ENCODE results near the gene LCN10.
"Not testable (repeated sequence)": the region's sequence is repeated elsewhere in the genome, so short reads cannot be mapped to it uniquely, and the experiment has no call there.

LCN10 gene

DNA sequence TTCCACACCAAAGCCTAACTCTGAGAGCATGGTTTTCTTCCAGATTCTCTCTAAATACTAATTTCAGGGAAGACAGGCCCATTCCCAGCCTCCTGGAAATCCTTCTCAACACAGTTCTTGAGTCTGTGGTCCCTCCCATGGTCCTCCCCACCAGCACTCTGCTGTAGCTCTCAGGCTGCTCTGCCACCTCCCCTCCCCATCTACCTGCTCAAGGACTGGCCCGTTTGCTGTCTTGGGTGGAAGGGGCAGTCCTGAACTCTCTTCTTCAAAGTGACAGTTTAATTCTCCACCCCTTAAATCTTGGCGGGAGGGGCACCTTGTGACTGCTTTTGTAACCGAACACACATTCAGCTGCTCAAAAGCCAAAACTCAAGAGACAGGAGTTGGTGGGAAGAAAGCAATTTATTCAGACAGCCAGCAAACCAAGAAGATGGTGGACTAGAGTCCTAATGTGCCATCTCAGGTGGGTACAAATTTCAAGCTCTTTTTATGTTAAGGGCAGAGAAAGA, 29.2 kb upstream of the LCN10 start:
- DNase-seq = no peak

DNA sequence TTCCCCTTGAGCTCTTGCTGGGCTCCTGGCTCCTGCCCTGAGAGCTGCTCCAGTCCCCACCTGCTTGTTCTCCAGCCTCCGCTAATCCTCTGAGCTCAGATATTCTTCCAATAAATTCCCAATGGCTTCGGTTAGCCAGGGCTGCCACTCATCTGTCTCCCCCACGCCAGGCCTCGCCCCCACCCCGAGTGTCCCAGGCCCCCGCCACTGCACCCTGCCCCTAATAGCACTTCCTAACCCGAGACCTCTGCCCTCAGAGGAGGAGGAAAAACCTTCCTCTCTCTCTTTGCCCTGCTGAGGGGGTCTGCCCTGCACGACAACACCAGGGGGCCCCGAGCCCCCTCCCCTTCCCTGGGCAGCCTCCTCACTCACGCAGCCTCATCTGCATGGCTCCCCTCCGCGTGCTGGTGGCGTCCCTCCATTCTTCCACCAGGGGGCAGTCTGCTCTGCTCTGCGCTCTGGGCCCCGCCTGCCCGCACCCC, 27.0 kb upstream of the LCN10 start:
- DNase-seq = peak; percentile 70

DNA sequence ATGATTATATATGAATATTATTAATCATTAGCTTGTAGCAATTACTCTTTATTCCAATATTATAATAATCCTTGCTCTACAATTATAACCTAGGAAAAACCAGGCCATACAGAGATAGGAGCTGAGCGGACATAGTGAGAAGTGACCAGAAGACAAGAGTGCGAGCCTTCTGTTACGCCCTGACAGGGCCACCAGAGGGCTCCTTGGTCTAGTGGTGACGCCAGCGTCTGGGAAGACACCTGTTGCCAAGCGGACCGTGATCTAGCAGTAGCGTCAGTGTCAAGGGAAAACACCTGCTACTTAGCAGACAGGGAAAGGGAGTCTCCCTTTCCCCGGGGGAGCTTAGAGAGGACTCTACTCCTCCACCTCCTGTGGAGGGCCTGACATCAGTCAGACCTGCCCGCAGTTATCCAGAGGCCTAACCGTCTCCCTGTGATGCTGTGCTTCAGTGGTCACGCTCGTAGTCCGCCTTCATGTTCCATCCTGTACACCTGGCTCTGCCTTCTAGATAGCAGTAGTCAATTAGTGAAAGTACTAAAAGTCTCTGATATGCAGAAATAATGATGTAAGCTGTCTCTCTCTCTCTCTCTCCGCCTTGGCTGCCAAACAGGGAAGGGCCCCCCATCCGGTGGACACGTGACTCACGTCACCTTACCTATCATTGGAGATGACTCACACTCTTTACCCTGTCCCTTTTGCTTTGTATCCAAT, 23.8 kb upstream of the LCN10 start:
- DNase-seq = peak; percentile 68

DNA sequence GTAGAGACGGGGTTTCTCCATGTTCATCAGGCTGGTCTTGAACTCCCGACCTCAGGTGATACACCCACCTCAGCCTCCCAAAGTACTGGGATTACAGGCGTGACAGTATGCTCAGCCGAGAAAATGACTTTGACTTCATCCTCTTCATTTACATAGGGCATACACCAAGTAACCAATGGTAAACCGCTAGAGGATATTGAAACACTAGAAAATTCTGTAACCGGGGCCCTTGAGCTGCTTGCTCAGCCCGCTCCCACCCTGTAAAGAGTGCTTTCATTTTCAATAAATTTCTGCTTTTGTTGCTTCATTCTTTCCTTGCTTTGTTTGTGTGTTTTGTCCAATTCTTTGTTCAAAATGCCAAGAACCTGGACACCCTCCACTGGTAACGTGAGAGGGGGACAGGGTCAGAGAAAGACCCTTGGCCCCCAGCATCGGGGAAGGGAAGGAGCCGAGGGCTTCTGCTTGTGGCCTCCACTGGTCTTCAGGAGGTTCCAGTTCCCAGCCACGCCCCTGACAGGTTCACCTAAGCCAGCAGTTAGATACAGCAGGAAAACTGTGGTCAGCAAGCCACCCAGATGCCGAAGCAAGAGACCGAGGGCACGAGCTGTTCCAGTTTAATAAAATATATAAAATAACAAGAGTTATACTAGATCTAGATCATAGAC, 23.1 kb upstream of the LCN10 start:
- DNase-seq = not testable (repeated sequence)

DNA sequence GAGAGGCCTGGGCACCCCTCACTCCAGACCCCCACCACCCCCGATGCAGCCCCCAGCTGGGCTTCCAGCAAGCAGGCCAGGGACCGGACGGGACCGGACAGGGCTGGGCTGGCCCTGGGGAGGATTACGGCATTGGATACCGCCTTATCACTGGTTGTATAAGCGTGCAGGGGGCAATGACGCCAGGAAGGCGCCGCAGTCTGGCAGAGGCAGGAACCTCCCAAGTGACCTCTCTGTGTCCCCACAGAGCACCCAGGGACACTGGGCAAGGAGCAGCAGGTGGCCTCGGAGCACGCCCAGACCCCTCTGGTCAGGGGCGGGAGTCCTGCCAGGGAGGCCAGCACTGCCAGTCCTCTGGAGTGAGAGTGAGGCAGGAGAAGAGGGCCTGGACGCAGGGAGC, 22.3 kb upstream of the LCN10 start:
- DNase-seq = no peak

DNA sequence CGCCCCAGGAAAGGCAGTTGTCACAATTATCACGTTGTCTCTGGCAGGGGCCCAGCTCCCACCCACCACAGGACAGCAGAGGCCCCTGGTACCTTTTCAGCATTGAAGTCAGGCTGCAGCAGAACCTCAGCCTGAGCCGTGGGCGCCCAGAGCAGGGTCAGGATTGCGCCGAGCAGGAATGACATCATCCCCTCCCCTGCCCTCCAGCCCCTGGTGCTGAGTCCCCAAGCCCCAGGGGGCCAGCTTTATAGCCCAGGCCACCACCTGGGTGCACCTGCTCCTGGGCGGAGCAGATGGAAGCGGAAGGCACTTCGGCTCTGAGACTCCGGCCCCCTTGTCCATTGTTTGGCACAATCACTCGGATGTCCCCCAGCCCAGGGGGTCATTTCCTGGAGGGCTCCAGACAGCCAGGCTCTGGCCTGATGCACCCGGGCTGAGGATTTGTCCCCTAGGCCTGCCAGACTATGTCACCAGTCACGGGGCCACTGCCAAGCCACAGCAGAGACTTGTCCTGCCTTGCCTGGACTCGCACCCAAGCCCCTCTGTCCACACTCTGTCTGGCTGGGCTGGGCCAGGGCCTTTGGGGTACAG, 21.7 kb upstream of the LCN10 start, which contains the start of gene LCN15:
TSS of gene LCN15 (minus strand) at position 218 of the 591 bp plus-strand sequence. CDS start at position 188, 30 bp downstream.
- DNase-seq = no peak

DNA sequence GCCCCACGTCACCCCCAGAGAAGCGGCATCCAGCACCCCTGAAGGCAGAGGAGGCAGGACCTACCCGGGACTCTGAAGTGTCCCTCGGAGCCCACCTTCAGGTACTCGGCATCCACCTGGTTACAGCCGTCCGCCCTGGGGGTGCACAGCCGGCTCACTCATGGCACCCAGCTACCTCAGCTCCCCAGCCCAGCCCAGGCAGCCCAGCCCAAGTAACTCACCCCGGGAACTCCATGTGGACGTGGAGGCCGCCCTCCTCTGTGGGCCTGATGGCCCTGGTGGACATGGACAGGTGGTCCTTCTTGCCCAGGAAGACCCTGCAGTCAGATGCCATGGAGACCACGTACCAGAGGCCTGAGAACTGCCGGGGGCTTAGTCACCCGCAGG, 20.9 kb upstream of the LCN10 start:
- no peak for DNase-seq

DNA sequence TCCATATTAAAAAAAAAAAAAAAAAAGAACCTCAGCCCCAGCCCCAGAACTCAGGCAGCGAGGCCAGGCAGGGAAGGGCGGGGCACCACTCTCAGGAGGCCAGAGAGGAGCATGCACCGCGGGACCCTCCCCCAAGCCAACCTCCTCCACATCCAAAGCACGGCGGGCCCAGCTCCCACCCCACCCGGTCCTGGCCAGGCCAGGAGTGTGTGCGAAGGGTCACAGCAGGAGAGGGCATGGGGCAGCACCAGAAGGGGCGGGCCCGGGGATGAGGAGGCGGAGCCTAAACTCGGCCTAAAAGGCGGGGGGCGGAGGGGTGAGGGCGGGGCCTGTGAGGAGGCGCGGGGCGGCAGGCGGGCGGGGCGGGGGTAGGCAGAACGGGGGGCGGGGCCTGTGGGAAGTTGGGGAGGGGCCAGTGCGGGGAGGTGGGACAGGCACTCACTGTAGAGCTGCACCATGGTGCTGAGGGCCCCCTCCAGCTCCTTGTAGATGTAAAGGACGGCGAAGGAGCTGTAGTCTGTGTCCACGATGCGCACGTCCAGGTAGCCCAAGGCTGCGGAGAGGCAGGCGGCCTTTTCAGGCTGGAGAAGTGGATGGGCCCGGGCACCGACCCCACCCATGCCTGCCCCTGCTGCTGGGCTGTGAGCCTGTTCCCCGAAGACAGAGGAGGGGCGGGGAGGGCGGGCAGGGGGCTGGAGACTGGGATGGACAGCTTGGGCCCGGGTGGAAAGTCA, 20.3 kb upstream of the LCN10 start:
- peak; percentile 77 for DNase-seq

DNA sequence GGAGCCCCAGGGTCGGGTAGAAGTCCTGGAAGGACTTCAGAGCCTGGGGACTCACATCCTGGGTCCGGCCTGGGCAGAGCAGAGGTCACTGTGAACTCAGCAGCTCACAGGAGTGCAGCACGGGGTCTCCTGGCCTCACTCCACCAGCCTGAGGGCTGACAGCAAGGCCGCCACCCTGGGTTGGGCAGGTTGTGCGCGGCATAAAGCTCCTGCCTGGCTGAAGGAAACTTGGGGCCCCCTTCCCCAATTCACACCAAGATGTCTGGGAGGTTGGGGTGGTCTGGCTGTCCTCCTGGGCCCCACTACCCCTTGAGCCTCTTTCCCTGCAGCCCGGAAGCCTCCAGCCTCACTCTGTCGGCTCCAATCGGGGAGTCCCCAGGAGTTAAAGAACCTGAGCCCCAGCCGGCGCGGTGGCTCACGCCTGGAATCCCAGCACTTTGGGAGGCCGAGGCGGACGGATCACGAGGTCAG, 19.5 kb upstream of the LCN10 start:
- no peak for DNase-seq

DNA sequence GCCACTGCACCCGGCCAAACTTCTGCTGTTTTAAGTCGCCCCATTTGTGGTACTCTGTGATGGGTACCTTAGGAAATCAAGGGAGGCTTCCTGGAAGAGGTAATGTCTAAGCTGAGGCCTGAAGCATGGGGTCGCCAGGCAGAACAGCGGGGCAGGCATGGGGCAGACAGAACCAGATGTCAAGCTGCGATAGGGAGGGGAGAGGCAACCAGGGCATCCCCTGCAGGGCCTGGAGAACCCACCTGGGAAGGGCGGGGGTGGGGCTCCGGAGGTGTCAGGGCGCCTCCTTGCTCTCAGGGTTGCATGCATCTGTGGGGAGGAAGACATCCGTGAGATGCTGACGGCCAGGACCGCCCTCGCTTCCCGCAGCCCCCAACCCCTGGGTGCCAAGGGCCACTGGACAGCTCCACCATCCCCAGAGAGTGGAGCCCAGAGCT, 18.8 kb upstream of the LCN10 start:
- DNase-seq = no peak

DNA sequence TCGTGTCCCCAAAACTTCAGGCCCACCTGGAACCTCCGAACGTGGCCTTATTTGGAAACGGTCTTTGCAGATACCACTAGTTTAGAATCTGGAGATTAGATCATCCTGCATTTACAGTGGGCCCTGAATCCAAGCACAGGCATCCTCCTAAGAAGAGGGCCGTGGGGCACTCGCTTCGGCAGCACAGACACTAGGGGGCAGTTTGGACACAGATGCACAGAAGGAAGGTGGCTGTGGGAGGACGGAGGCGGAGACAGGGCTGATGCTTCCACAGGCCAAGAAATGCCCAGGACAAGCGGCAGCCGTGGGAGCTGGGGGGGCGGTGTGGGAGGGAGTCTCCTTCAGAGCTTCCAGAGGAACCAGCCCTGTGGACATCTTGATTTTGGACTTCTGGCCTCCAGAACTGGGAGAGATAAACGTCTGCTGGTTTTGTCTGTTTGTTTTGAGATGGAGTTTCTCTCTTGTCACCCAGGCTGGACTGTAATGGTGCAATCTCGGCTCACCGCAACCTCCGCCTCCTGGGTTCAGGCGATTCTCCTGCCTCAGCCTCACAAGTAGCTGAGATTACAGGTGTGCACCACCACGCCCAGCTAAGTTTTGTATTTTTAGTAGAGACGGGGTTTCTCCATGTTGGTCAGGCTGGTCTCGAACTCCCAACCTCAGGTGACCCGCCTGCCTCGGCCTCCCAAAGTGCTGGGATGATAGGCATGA, 18.2 kb upstream of the LCN10 start:
- peak; percentile 54 for DNase-seq

DNA sequence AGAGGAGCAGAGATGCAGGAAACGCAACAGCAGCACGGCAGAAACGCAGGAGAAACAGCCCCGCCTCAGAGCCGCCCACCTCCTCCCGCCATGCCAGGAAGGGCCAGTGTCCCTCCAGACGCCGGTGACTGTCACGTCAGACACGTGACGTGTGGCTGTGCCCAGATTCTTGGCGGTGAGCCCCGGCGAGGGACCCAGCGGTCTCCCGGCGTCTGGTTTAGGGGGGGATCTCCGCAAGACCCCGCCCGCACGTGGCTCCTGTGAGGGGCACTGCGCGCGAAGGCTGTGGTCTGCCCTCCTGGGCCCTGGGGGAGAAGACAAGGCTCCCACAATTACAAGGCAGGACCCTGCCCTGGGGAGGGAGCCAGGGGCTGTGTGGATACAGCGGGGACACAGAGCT, 17.7 kb upstream of the LCN10 start:
- no peak for DNase-seq

DNA sequence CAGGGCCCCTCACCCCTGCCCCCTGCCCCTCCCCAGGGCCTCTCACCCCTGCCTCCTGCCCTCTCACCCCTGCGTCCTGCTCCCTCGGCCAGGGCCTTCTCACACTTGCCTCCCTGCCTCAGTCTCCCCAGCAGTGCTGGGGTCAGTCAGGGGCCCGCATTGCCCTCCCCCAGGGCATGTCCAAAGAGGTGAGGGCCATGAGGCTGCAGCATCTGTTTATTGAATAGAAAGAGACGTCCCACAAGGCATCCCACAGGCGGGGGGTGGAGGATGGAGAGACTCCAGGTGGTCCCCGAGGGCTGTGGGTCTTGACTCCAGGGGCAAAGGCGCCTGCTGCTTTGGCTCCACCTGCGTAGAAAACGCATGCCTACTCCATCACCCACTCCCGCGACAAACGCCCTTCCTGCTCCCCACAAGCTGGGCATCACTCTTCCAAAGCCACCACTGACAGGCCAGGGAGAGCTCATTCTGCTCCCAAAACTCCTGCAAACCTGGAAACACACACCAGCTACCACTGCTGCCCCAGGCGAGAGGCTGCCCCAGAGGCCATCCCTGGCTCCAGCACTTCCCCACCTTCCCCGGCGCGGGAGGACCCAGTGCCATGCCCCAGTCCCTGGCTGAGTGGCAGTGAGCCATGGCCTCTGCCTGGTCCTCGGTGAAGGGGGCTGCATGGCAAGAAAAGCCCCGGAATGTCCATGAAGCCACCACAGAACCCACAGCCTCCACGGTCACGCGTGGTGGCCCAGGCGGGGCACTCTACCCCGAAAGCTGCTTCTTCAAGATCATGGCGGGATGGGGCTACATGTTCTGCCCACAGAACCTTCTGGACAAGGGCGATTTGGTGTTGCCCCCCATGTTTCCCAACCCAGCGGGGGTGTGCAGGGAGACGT, 16.9 kb upstream of the LCN10 start:
- no peak for DNase-seq

DNA sequence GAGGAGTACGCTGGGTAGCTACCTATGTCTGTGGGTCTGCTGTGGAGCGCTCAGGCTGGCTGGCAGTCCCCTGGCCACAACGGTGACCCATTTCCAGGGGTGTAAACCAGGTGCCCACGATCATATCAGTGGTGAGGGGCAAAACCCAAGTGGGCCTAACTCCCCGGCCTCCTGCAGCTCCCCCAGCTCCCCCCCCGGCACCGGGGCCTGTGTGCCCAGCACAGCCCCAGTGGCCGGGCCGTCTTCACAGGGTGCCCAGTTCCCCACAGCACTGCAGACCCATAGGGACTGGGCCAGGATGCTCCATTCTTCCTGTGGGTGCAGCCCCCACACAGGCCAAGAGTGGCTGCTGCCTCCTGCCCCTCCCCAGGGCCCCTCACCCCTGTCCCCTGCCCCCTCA, 16.3 kb upstream of the LCN10 start:
- DNase-seq = no peak

DNA sequence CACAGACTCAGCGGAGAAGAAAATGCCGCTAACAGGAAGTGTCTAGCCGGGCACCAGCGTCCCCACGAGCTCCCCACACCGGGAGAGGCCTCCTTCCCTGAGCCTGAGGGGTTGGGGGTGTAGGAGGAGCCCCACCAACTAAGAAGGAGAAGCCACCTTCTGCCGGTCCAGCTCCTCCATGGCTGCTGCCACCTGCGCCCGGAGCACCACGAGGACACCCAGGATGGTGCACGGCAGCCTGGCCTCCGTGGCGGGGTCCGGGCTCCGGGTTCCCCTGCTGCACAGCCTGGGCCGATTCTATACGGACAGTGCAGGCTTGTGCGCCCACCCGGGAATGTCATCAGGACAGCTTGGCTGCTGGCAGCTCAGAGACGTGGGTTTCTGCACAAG, 15.0 kb upstream of the LCN10 start:
- no peak for DNase-seq

DNA sequence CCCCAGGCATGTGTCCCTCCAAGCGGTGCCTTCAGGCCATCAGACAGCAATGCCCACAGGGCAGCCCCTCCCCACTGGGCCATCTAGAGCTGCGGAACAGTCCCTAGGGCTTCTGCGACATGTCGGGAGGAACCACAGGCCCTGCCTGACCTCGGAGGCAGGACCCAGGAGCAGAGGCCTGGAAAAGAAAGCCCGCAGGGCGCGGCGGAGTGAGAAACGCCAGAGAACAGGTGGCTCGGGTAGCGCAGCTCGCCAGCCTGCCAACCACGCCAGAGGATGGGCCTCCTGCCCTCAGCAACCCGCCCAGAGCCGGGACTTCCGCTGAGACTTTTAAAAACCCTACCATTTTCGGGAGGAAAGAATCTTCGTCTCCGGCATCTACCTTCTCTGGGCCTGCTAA, 14.6 kb upstream of the LCN10 start:
- DNase-seq = no peak

DNA sequence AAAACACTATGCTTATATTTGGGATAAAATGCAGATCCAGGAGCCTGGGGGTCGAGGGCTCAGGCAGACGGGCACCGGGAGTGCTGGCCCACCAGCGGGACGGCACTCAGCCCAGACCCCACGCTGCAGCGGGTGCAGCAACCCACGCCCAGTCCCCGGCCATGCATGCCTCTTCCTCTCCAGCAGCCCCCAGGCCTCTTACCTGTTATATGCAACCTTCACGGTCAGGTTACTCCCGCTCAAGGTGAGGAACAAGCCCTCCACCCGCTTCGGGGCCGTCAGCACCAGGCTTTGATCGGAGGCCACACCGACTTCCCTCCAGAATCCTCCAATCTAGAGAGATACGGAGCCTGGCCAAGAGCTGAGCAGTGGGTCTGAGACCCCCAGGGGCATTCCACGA, 14.1 kb upstream of the LCN10 start:
- DNase-seq = no peak

DNA sequence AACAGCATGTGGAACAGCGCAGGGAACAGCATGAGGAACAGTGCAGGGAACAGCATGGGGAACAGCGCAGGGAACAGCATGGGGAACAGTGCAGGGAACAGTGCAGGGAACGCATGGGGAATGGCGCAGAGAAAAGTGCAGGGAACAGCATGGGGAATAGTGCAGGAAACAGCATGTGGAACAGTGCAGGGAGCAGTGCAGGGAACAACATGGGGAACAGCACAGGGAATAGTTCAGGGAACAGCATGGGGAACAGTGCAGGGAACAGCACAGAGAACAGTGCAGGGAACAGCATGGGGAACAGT, 13.3 kb upstream of the LCN10 start:
- DNase-seq = no peak

DNA sequence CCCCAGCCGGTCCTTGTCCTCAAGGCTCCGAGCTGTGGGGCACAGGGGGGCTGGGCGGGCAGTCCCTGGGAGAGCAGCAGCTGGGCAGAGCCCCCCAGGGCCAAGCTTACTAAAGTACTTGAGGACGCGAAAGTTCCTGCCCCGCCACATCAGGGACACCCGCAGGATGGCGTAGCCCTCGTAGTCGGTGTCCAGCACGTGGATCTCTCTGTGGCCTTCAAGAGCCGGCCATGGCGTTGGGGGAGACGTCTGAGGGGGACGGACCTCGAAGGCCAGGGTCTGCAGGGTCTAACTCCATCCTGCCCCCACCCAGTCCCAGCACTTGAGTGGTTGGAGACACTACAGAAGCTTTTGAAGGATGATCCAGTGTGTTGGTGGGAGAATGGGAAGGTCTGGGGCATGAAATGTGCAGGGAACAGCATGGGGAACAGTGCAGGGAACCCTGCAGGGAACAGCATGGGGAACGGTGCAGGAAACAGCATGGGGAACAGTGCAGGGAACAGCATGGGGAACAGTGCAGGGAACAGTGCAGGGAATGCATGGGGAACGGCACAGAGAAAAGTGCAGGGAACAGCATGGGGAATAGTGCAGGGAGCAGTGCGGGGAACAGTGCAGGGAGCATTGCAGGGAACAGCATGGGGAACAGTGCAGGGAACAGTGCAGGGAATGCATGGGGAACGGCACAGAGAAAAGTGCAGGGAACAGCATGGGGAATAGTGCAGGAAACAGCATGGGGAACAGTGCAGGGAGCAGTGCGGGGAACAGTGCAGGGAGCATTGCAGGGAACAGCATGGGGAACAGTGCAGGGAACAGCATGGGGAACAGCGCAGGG, 12.8 kb upstream of the LCN10 start:
- not testable (repeated sequence) for DNase-seq

DNA sequence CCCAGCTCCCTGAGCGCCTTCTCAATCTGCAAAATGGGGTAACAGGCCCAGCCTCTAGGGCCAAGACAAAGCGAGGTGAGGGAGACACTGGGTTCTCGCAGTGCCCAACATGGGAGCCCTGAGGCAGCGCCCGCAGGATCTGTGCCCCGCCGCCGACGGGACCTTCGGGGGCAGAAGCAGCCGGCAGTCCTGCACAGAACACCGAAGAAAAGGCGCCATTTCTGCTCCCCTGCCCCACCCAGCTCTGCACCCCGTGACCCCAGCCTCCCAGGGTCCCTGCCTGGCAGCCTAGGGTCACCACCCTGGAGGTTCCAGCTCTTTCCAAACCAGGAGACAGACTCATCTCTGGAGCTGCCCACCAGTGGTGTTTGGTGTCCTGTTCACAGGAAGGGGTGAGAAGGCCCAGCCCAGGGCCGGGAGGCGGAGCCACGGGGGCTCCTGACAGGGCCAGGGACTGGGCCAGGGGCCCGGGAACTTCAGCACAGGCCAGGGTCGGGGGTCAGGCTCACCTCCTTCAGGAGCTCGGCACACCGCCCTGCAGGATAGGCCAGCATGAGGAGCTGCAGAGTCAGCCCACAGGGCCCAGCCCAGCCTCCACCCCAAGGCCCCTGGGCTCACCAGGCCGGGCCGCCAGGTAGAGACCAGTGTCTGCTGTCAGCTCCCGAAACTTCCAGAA, 12.0 kb upstream of the LCN10 start:
- no peak for DNase-seq
